HPDE6-E6E7 (cell line): Measurements from ENCODE around the gene TTC4.
A peak's percentile ranks its signal among the peaks of the same experiment; 100 is the strongest.

ENCODE experiments used
- DNase-seq: peaks from one replicate; pipeline ENCODE4 v3.0.0; 2011; ENCODE audit warnings: missing footprints; ENCODE audit errors: extremely low spot score

Gene TTC4, protein sequence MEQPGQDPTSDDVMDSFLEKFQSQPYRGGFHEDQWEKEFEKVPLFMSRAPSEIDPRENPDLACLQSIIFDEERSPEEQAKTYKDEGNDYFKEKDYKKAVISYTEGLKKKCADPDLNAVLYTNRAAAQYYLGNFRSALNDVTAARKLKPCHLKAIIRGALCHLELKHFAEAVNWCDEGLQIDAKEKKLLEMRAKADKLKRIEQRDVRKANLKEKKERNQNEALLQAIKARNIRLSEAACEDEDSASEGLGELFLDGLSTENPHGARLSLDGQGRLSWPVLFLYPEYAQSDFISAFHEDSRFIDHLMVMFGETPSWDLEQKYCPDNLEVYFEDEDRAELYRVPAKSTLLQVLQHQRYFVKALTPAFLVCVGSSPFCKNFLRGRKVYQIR

GRCh38 chr1:54715493-54716298, at the start of gene TTC4:
Gene TTC4, plus strand, starts transcription at chr1:54715861. Its CDS starts 48 bp downstream, at chr1:54715909.
- peak; percentile 84 for DNase-seq

DNA sequence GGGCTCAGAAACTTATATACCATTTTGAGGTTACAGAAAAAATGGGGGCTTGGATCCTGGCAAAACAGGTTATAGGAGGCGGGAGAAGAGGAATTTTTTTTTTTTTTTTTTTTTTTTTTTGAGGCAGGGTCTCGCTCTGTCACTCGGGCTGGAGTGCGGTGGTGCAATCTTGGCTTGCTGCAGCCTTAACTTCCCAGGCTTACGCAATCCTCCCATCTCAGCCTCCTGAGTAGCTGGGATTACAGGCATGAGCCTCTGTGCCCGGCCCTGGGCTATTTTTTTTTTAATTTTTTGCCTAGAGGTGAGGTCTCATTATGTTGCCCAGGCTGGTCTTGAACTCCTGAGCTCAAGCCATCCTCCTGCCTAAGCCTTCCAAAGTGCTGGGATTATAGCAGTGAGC, 49.3 kb upstream of the TTC4 start:
- DNase-seq, result no peak

DNA sequence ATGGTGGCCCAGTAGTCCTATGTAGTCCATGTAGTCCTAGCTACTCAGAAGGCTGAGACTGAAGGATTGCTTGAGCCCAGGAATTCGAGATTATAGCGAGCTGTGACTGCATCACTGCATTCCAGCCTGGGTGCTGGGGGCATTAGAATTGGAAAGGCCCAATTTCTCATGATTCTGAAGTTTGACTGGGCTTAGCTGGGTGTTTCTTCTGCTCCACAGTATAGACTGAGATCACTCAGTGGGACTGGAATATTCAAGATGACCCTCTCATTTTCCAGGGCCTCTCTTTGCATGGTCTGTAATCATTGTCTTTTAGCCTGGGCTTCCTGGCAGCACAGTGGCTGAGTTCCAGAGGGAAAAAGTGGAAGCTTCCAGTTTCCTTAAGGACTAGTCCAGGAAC, 47.9 kb upstream of the TTC4 start:
- no peak for DNase-seq

DNA sequence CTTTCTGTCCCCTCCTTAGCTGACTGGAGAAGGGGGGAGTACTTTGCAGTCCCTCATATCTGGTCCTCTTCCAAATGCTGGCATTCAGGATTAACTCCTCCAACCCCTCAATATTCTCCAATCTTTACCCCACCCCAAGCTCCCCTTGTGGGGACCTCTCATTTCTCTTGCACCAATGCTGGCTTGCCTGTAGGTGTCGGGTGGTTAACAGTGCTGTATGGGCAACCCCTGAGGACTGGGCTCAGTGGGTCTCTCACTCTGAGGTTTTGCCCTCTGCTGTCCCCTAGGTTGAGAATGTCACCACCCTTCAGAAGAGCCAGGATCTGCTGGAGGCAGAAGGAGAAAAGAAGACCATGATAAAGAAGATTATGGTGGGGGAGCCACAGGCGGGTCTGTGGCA, 47.1 kb upstream of the TTC4 start:
- no peak for DNase-seq

GRCh38 chr1:54671985-54672608, 43.6 kb upstream of the TTC4 start:
- DNase-seq, result peak; percentile 59

DNA sequence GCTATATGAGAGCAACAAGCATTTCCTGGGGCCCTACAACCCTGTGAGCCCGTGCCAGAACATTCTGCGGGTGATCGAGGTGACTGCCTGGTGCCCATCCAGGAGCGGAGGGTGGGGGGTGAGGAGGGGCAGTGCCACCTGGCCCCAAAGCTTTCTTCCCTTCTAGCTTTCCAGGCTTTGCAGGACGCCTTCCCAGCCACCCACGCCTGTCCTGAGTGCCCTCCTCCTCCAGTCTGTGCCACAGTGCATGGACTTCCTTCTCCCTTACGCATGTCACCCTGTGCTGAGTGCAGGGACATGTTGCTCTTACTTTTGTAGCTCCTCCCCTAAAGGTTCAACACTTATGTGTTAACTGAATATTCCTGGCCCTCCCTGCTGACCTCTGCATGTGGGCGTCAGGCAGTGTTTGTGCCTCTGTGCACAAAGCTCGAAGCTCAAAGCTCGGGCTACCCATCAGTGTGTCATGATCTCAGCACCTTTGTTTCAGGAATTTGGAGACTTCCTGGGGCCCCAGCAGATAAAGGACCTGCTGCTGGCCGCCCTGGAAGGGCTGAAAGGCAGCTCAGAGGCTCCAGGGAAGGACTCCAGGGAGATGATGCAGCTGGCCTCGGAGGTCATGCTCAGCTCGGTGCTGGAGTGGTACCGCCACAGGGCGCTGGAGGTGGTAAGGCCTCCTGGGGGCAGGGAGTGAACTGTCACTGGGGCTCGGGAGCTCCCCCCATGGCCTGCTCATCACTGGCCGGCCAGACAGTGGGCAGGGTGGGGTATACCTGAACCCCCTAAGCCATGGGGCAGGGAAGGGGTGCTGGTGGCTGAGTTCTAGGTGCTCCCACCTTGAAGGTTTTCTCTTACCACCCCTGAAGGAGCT, 36.7 kb upstream of the TTC4 start:
- no peak for DNase-seq

- DNase-seq, result no peak
Measured at GRCh38 chr1:54679706-54680105, 36.0 kb upstream of the TTC4 start.

DNA sequence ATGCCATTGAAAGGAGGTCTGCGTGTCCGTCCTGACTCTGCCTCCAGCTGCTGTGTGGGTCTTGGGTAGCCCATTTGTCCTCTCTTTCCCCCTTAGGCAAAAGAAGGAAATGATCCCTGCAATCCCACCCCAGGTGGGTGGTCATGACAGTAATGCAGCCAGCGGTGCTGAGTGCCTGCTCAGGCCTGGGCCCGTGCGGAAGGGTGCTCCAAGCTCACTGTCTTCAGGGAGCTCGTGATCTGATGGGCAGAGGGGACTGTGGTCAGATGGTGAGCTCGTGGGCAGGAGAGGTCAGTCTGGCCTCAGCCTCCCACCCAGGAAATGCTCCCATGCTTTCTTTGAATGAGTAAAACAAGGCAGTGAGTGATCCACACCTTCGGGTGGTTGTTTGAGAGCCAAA, 35.3 kb upstream of the TTC4 start:
- no peak for DNase-seq

GRCh38 chr1:54681358-54681757, 34.3 kb upstream of the TTC4 start:
- DNase-seq, result no peak

DNA sequence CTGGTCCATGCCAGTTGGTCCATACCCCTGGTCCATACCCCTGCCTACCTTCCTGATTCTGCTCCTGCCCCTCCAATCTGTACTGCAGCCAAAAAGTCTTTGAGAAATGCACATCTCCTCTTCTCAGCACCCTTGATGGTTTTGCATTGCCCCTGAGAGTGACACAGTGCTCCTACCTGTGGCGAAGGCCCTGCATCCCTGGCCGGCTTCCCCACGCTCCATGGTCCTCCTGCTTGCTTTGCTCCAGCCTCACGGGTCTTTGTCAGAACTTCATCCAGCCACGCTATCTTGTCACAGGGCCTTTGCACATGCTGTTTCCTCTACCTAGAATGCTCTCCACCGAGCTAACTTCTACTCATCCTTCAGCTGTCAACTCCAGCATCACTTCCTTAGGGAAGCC, 32.2 kb upstream of the TTC4 start:
- DNase-seq, result no peak

- no peak for DNase-seq
Measured at GRCh38 chr1:54685335-54685905, 30.2 kb upstream of the TTC4 start.

GRCh38 chr1:54686155-54686554, 29.5 kb upstream of the TTC4 start:
- DNase-seq, result no peak

DNA sequence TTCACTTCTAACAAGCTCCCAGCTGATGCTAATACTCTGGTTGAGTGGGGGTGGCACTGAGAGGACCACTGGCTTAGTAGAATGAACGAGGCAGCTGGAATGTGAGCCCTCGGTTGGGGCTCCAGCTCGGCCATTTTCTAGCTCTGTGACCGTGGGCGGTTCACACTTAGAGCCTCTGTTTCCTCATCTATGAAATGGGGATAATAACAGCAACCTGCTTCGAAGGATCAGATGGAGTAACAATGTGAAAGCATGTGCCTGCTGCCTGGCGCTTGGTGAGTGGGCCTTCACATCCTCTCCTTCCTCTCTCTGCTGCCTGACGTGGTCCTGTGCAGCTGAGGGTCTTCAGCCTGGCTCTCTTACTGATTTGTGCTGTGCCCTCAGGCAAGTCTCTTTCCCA, 20.9 kb upstream of the TTC4 start:
- DNase-seq, result no peak

- no peak for DNase-seq
Measured at GRCh38 chr1:54695221-54695620, 20.4 kb upstream of the TTC4 start.

DNA sequence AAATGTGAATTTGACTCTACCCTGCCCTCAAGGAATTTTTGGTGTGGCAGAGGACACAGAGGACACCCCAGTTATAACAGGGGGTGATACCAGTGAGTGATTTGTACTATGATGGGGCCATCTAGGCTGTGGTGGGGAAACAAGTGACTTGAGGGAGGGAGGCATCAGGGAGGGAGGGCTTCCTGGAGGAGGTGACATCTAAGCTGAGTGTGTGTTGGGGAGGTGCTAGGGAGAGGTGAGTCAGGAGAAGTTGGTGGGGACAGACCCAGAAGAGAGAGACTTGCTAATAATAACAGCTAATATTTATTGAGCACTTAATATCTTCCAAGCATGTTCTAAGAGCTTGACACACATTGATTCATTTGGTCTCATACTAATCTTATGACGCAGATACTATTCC, 19.9 kb upstream of the TTC4 start:
- DNase-seq, result no peak

- DNase-seq, result no peak
Measured at GRCh38 chr1:54696262-54696661, 19.4 kb upstream of the TTC4 start.

DNA sequence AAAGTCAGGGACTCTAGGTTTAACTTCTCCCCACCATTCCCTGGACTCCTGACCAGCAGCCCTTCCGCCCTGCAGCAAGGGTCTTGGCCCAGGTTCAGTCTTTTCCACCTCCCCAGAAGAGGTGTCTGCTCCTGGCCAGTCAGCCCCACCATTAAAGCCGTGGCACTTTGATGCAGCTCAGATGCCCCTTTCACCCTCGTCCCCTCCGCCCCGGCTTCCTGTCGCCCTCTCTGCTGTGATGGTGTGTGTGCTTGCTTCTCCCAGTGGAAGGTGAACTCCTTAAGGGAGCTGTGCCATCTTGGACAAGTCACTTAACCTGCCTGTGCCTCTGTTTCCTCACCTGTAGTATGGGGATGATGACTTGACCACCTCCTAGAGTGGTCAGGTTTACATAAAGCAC, 17.8 kb upstream of the TTC4 start:
- no peak for DNase-seq

DNA sequence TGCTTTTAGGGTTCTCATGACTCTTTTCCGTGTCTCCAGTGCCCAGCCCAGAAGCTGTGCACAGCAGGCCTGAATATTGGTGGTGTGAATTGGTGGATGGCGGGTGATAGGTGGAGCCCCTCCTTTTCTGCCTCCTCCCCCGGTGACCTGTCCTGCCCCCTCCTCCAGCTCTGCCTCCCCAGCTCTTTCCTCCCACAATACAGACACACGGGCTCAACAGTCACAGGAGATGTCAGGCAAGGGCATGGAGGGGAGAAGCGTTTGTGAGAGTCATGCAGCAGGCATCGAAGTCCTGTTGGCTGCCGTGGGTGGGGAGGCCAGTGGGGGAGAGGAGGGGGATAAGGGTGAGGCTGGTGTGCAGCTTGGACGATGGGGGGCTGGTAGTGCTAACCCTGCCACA, 17.3 kb upstream of the TTC4 start:
- DNase-seq, result no peak

DNA sequence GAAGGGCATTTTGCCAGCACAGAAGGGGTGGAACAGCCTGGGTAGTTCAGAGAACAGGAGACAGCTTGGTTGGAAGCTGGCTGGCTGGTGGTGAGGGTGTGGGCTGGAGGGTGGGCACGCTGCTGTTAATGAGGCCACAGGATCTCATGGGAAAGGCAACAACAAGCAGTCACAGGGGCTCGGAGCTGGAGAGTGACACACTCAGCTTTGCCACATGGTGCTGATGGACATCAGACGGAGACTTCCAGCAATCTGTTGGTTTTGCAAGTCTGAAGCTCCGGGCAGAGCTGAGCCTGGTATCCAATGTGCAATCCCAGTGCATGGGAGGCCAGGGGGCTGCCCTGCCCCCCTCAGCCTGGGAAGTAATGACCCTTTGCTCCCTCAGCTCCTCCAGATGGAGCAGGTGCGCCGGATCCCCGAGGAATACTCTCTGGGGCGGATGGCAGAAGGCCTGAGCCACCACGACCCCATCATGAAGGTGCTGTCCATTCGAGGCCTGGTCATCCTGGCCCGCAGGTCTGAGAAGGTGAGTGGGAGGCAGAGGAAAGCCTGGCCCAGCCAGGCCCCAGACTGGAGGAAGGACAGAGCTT, 15.6 kb upstream of the TTC4 start:
- no peak for DNase-seq

DNA sequence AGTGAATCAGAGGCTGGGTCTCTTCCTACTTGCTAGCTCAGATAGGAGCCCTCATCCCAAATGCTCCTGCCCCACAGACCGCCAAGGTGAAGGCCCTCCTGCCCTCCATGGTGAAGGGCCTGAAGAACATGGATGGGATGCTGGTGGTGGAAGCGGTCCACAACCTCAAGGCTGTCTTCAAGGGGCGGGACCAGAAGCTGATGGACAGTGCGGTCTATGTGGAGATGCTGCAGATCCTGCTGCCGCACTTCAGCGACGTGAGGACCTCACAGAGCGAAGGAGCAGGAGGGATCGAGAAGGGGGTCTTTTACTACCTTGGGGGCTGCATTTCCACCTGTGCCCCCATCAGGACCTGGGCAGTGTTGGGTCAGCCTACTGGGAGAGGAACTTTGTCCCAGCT, 14.6 kb upstream of the TTC4 start:
- DNase-seq, result no peak

DNA sequence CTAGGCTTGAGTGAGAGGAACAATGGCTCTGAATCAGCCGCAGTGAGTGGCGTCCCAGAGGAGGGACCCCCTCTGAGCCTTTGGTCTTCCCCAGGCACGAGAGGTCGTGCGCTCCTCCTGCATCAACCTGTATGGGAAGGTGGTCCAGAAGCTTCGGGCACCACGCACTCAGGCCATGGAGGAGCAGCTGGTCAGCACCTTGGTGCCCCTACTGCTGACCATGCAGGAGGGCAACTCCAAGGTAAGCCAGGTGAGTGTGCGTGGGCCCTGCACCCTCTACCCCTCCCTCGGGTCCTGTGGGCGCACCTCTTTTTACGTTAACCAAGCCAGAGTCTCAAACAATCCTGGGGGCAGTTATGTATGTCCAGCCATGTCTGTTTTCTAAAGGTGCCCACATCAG, 13.7 kb upstream of the TTC4 start:
- no peak for DNase-seq
